ENCODE data around the gene LHX4. TPM values are rescaled to one million over a fixed set of nuclear protein-coding genes. Genes with fewer than 3 reads are reported as not detected.

The LHX4 gene
- total and polyA plus RNA-seq, 10 of the 15 experiments (the other 5 are each of a cell fraction or from before 2014, with no cell fraction given), result 0.05 to 0.80 (median 0.32) TPM; not detected in 6

DNA sequence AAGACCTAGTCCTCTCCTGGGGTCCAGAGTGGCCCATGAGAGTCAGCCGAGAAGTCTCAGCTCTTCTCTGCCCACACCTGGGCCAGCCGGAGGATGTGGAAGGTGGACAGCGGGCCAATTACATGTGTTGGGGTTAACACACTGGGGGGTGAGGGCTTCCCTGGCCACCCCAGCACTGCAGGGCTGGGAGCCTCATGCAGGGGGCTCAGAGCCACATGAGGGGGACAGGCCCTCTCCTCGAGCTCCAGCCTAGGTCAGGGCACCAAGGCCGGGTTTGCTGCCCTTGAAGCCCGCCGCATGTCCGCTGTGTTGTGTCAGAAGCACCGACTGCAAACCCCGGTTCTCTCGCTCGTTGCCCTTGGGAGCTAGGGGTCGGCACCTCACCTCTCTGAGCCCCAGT lies 30.5 kb downstream of the LHX4 start:
- WGBS (ENCODE audit: insufficient coverage, insufficient replicate concordance, low lambda C conversion rate, missing lambda C conversion rate), result 65% methylated on average over 13 of the region's 13 CpGs
- ChIA-PET SMC1A (ENCODE audit: uncharacterized antibody, unreplicated experiment) (interaction anchor here (0.5 to 1.2 kb wide), 2 partner anchors 103 to 219 kb away, joined by 3 read pairs; no protein-coding TSS in a partner anchor), POLR2A (no interaction called here), CTCF (interaction anchor here (1.7 to 2.5 kb wide), 3 partner anchors 8 to 221 kb away, joined by 8 to 13 read pairs (median 9); no protein-coding TSS in a partner anchor), RAD21 (ENCODE audit: unreplicated experiment) (no interaction called here)
- Histone ChIP-seq H2AFZ (ENCODE audit: control insufficient read depth, low read depth, low read length) (no peak overlapping the region), H3K9me3 (replicated peaks; ENCODE audit: control insufficient read depth, insufficient read depth, low read length) (no peaks in the 10 kb centered on the region), H3K27ac (ENCODE audit: control insufficient read depth, insufficient read depth) (no peak overlapping the region), H3K4me2 (ENCODE audit: control insufficient read depth, insufficient read depth) (no peak overlapping the region), H3K4me3 (no peak overlapping the region), H3K27me3 (replicated peaks in 1 of 2; ENCODE audit: control insufficient read depth in 2 of 2, insufficient read depth in 2 of 2, low read length in 1 of 2) (no peaks in the 10 kb centered on the region), H3K36me3 (ENCODE audit: control insufficient read depth in 2 of 2, insufficient read depth in 2 of 2, low read length in 1 of 2) (no peaks in the 10 kb centered on the region), H3K4me1 (ENCODE audit: control insufficient read depth, insufficient read depth, low read length) (no peaks in the 10 kb centered on the region), H3K9ac (ENCODE audit: control insufficient read depth, insufficient read depth, low read length) (no peak overlapping the region), H4K20me1 (ENCODE audit: control insufficient read depth, insufficient read depth) (no peaks in the 10 kb centered on the region), H3K79me2 (ENCODE audit: control insufficient read depth, insufficient read depth, low read length) (no peaks in the 10 kb centered on the region)
- no TSS peak for BruUV-seq (replicated peaks)
- intact Hi-C loops (cut with micrococcal nuclease; ENCODE audit: unreplicated experiment), result no loop called here
- TF ChIP-seq TBL1XR1 (IDR thresholded peaks at IDR 0.05; ENCODE audit: low read depth, low read length), result no peak
- TF ChIP-seq, protein P1, sequence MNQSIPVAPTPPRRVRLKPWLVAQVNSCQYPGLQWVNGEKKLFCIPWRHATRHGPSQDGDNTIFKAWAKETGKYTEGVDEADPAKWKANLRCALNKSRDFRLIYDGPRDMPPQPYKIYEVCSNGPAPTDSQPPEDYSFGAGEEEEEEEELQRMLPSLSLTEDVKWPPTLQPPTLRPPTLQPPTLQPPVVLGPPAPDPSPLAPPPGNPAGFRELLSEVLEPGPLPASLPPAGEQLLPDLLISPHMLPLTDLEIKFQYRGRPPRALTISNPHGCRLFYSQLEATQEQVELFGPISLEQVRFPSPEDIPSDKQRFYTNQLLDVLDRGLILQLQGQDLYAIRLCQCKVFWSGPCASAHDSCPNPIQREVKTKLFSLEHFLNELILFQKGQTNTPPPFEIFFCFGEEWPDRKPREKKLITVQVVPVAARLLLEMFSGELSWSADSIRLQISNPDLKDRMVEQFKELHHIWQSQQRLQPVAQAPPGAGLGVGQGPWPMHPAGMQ (IDR thresholded peaks at IDR 0.05; ENCODE audit: borderline replicate concordance), result no peak
- TF ChIP-seq ZBED1 (IDR thresholded peaks at IDR 0.05; ENCODE audit: borderline replicate concordance), result no peak
- no peak for TF ChIP-seq CREM (IDR thresholded peaks at IDR 0.05; ENCODE audit: low read depth)
- TF ChIP-seq NFYA (IDR thresholded peaks at IDR 0.05; ENCODE audit: borderline replicate concordance, low read depth, low read length), result no peak
- no peak for TF ChIP-seq PAX5 (IDR thresholded peaks at IDR 0.05; ENCODE audit: borderline replicate concordance, low read depth, low read length)
- TF ChIP-seq, protein P2, sequence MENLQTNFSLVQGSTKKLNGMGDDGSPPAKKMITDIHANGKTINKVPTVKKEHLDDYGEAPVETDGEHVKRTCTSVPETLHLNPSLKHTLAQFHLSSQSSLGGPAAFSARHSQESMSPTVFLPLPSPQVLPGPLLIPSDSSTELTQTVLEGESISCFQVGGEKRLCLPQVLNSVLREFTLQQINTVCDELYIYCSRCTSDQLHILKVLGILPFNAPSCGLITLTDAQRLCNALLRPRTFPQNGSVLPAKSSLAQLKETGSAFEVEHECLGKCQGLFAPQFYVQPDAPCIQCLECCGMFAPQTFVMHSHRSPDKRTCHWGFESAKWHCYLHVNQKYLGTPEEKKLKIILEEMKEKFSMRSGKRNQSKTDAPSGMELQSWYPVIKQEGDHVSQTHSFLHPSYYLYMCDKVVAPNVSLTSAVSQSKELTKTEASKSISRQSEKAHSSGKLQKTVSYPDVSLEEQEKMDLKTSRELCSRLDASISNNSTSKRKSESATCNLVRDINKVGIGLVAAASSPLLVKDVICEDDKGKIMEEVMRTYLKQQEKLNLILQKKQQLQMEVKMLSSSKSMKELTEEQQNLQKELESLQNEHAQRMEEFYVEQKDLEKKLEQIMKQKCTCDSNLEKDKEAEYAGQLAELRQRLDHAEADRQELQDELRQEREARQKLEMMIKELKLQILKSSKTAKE (IDR thresholded peaks at IDR 0.05; ENCODE audit: low read depth, poor library complexity, severe bottlenecking), result no peak
- no peak for TF ChIP-seq RUNX3 (IDR thresholded peaks at IDR 0.05; ENCODE audit: low read length)
- no peak for TF ChIP-seq SMAD1 (IDR thresholded peaks at IDR 0.05; ENCODE audit: low read depth, partially characterized antibody)
- no peak for TF ChIP-seq NR2F1 (conservative IDR thresholded peaks at IDR 0.05)
- TF ChIP-seq MEF2A (IDR thresholded peaks at IDR 0.05; ENCODE audit: insufficient read depth, low read depth, low read length), result no peak
- TF ChIP-seq IKZF1 (conservative IDR thresholded peaks at IDR 0.05), result no peak
- no peak for TF ChIP-seq YY1 (IDR thresholded peaks at IDR 0.05; ENCODE audit: low read depth, low read length)
- TF ChIP-seq, protein P3, sequence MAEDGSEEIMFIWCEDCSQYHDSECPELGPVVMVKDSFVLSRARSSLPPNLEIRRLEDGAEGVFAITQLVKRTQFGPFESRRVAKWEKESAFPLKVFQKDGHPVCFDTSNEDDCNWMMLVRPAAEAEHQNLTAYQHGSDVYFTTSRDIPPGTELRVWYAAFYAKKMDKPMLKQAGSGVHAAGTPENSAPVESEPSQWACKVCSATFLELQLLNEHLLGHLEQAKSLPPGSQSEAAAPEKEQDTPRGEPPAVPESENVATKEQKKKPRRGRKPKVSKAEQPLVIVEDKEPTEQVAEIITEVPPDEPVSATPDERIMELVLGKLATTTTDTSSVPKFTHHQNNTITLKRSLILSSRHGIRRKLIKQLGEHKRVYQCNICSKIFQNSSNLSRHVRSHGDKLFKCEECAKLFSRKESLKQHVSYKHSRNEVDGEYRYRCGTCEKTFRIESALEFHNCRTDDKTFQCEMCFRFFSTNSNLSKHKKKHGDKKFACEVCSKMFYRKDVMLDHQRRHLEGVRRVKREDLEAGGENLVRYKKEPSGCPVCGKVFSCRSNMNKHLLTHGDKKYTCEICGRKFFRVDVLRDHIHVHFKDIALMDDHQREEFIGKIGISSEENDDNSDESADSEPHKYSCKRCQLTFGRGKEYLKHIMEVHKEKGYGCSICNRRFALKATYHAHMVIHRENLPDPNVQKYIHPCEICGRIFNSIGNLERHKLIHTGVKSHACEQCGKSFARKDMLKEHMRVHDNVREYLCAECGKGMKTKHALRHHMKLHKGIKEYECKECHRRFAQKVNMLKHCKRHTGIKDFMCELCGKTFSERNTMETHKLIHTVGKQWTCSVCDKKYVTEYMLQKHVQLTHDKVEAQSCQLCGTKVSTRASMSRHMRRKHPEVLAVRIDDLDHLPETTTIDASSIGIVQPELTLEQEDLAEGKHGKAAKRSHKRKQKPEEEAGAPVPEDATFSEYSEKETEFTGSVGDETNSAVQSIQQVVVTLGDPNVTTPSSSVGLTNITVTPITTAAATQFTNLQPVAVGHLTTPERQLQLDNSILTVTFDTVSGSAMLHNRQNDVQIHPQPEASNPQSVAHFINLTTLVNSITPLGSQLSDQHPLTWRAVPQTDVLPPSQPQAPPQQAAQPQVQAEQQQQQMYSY (CRISPR knock-in tag; IDR thresholded peaks at IDR 0.05), result no peak
- TF ChIP-seq, protein P4, sequence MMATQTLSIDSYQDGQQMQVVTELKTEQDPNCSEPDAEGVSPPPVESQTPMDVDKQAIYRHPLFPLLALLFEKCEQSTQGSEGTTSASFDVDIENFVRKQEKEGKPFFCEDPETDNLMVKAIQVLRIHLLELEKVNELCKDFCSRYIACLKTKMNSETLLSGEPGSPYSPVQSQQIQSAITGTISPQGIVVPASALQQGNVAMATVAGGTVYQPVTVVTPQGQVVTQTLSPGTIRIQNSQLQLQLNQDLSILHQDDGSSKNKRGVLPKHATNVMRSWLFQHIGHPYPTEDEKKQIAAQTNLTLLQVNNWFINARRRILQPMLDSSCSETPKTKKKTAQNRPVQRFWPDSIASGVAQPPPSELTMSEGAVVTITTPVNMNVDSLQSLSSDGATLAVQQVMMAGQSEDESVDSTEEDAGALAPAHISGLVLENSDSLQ (IDR thresholded peaks at IDR 0.05), result no peak
- no peak for TF ChIP-seq CREB1 (IDR thresholded peaks at IDR 0.05; ENCODE audit: low read depth)
- no peak for TF ChIP-seq RAD51 (IDR thresholded peaks at IDR 0.05)
- no peak for FAIRE-seq
- no peak for DNase-seq (ENCODE audit: low read depth, low spot score)
- in situ Hi-C loops (cut with MboI), result no loop called here
- no peak for ATAC-seq
